Measurements from ENCODE around the gene SGPL1.
A peak's percentile ranks its signal among the peaks of the same experiment; 100 is the strongest.

The SGPL1 gene

DNA sequence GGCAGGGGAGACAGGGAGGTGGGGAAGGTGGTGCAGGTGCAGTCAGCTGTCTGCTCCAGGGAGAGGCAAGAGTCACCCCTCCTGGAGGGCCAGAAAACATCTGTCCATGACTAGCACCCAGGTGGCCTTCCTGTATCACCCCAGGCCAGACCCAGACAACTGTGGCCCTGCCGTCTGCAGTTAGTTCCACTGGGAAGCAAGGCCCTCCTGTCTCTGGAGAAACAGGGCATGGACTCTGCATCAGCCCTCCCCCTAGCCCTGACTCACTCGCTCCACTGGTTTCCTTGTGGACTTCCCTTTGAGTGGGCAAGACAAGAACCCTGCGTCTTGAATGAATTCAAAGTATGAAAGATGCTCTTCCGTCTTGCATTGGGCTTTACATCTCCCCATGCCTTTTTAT lies 43.1 kb upstream of the SGPL1 start:
- DNase-seq (ENCODE audit: low spot score) = peak; percentile 46
- TF ChIP-seq, protein P1, sequence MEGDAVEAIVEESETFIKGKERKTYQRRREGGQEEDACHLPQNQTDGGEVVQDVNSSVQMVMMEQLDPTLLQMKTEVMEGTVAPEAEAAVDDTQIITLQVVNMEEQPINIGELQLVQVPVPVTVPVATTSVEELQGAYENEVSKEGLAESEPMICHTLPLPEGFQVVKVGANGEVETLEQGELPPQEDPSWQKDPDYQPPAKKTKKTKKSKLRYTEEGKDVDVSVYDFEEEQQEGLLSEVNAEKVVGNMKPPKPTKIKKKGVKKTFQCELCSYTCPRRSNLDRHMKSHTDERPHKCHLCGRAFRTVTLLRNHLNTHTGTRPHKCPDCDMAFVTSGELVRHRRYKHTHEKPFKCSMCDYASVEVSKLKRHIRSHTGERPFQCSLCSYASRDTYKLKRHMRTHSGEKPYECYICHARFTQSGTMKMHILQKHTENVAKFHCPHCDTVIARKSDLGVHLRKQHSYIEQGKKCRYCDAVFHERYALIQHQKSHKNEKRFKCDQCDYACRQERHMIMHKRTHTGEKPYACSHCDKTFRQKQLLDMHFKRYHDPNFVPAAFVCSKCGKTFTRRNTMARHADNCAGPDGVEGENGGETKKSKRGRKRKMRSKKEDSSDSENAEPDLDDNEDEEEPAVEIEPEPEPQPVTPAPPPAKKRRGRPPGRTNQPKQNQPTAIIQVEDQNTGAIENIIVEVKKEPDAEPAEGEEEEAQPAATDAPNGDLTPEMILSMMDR (IDR thresholded peaks at IDR 0.05) = no peak
- H3K4me3 ChIP-seq = no peak overlapping the region
- no peak overlapping the region for H3K27ac ChIP-seq

DNA sequence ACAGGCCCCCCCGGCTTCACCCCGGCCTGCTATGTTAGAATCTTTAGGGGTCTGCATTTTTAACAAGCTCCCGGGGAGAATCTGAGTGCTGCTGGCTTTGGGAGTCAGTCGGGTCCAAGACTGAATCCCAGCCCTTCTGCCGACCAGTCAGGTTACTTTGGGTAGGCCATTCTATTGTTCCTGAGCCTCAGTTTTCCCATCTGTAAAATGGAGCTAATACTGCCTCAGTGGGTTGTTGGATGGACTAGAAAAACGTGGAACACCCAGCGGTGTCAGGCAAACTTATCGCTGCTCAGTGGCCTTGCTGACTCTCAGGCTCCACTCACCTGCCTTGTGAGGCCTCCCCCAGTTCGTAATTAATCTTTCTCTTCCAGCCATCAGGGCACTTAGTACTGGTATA lies 42.3 kb upstream of the SGPL1 start:
- Histone ChIP-seq H3K27ac (no peak overlapping the region), H3K4me3 (no peak overlapping the region)
- DNase-seq (ENCODE audit: low spot score) = no peak
- TF ChIP-seq, protein P1 (IDR thresholded peaks at IDR 0.05) = no peak

DNA sequence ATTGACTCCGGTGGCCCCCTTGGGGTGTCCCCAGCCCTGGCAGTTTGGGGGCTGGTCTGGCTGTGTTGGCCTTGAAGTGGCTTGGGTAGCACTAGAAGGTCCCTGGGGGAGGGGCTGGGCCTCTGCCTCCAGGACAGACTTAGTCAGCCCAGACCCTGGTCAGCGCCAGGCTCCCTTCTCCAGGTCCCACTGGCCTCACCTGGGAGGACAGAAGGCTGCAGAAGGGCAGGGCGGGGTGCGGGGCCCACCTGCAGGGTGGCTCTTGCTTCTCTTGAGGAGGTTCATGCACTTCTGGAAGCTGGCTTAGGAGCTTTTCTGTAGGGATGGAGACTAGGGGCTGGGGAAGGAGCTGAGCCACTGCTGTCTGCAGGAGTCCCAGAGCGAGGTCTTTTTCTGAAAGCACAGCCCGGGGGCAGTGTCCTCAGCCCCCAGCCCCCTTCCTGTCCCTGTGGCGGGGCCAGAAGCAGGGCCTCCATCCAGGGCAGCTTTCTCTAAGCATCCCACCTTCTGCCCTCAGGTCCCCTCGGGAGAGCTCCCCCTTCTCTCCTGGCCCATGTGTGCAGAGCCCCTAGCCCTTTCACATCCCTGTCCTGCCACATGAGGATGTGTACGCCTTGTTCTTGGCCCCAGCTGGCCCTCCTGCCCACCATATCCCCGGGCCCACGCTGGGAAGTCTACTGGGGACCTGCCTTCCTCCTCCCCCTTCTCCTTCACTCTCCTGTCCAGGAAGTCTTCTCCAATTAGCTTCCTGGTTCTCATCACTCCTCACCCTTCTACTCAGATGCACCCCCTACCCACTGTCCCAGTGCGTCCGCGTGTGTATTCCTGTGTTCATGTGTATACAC lies 41.6 kb upstream of the SGPL1 start:
- Histone ChIP-seq H3K27ac (no peak overlapping the region), H3K4me3 (no peak overlapping the region)
- peak; percentile 67 for DNase-seq (ENCODE audit: low spot score)
- TF ChIP-seq, protein P1 (IDR thresholded peaks at IDR 0.05) = no peak

DNA sequence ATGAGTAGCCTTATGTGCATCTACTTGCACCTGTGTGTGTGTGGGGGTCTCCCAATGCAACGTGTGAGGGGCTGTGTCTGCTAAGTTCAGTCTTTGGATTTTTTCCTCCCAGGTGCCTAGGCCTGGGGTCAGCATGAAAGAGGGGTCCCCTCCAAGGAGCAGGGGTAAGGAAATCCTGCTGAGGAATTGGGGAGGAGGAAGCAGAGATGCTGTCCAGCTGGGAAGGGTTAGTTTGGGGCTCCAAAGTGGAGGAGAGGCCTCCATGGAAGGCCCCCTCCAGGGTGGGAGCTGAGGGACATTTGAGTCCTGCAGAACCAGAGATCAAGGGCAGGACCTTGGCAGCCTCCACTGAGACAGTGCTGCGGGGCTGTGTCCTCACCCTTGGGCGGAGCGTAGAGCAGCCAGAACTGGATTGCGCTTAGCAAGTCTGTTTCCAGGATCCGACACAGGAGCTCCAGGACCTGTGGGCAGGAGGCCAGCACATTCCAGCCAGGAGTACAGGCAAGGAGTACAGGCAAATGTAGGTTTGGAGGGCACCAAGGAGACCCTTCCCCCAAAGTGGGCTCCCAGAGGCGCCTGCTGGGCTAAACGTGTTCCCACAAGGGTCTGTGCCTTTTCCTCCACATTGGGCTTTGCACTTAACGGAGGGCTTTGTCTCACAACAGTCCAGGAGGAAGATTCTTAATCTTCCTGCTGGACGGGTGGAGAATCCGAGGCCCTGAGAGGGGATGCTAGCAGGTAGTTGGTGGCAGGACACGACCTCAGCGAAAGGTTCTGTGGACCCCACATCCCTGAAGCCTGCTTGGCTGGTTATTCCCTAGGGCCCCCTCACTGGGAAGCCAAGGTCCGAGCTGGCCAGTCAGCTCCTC lies 40.7 kb upstream of the SGPL1 start:
- Histone ChIP-seq H3K4me3 (no peak overlapping the region), H3K27ac (no peak overlapping the region)
- TF ChIP-seq, protein P1 (IDR thresholded peaks at IDR 0.05) = no peak
- peak; percentile 58 for DNase-seq (ENCODE audit: low spot score)

DNA sequence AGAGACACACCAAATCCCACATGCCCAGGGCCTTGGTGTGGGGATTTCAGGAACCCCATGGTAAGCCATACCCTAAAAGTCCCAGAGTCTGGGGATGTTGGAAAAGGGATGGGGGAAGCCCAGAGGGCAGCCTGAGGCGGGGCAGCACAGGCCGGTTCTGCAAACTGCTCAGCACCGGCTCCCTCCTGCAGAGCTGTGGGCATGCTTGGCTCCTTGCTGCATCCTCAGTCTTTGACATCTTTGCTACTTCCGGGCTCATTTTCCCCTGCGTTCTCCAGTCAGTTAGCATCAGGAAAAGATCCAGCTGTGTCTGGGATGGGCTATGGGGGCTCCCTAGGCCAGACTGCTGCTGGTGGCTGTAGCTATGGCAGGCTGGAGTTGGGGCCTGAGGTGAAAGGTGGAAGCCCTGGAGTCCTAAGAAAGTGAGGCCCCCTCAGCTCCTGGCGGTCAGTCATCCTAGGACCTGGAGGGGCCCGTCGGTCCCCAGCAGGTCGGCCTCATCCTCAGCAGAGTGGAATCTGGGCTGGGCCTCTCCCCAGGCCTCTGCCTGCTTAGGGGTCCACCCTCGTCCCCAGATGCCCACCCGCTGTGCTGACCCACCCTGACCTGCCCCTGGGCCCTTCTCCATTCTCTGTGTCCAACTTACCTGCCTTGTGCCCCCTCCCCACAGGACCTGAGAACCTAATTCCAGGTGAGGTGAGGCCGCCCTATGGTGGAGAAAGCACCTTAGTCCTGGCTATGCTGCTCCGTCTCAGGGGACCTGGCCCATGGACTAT lies 39.9 kb upstream of the SGPL1 start:
- Histone ChIP-seq H3K27ac (no peak overlapping the region), H3K4me3 (no peak overlapping the region)
- TF ChIP-seq, protein P1 (IDR thresholded peaks at IDR 0.05) = no peak
- DNase-seq (ENCODE audit: low spot score) = peak; percentile 71

- no peak for DNase-seq (ENCODE audit: low spot score)
- TF ChIP-seq, protein P1 (IDR thresholded peaks at IDR 0.05) = no peak
- H3K4me3 ChIP-seq = no peak overlapping the region
- H3K27ac ChIP-seq = no peak overlapping the region
Measured at GRCh38 chr10:70776455-70777005, 39.2 kb upstream of the SGPL1 start.
